HepG2 (cell line): ENCODE measurements around the gene SLC9A8. TPM values are rescaled to one million over a fixed set of nuclear protein-coding genes. Genes with fewer than 3 reads are reported as not detected.

Experiments used
- BRD4 ChIP-seq: sonication (generic); formaldehyde crosslinking; IDR thresholded peaks from 2 replicates; pipeline ENCODE4 v1.4.0; 2020; ENCODE audit warnings: missing genetic modification reagents
- DRAP1 ChIP-seq: IDR thresholded peaks from 2 replicates; pipeline ENCODE4 v1.6.1; 2016; ENCODE audit warnings: missing genetic modification reagents, missing compliant biosample characterization
- HMG20B ChIP-seq: conservative IDR thresholded peaks from 2 replicates; pipeline ENCODE4 v1.6.1; 2016; ENCODE audit warnings: missing genetic modification reagents, missing compliant biosample characterization
- LCORL ChIP-seq, 2 experiments: fragments of 450-650 bp in 1 of 2; sonication (generic) in 1 of 2; formaldehyde crosslinking in 1 of 2; IDR thresholded peaks; 2 replicates each; pipeline versions ENCODE4 v1.5.0 to v1.6.1; 2017 to 2020; ENCODE audit warnings: antibody characterized with exemption in 1 of 2, missing genetic modification reagents in 1 of 2
- MLX ChIP-seq: IDR thresholded peaks from 2 replicates; pipeline ENCODE4 v1.6.1; 2016
- NR2F1 ChIP-seq, 2 experiments: fragments of 450-650 bp in 1 of 2; formaldehyde crosslinking in 1 of 2; IDR thresholded peaks; 2 replicates each; pipeline versions ENCODE4 v1.5.0 to v1.6.1; 2016 to 2020; ENCODE audit warnings: mild to moderate bottlenecking in 1 of 2, missing compliant biosample characterization in 1 of 2, missing genetic modification reagents in 1 of 2, moderate library complexity in 1 of 2
- PHF20 ChIP-seq: sonication (generic); formaldehyde crosslinking; IDR thresholded peaks from 2 replicates; pipeline ENCODE4 v1.5.0; 2020; ENCODE audit warnings: mild to moderate bottlenecking, missing genetic modification reagents
- POLR2G ChIP-seq: fragments of 200-400 bp; formaldehyde crosslinking; IDR thresholded peaks from 2 replicates; pipeline ENCODE4 v1.6.1; 2018; ENCODE audit warnings: mild to moderate bottlenecking, low read depth, low read length, moderate library complexity
- SOX5 ChIP-seq: IDR thresholded peaks from 2 replicates; pipeline ENCODE4 v1.6.1; 2016; ENCODE audit warnings: borderline replicate concordance
- SOX6 ChIP-seq, 2 experiments: fragments of 450-650 bp in 1 of 2; sonication (generic) in 1 of 2; formaldehyde crosslinking in 1 of 2; IDR thresholded peaks; 2 replicates each; pipeline versions ENCODE4 v1.4.0 to v1.6.1; 2017 to 2020; ENCODE audit warnings: antibody characterized with exemption in 1 of 2, mild to moderate bottlenecking in 1 of 2, missing genetic modification reagents in 1 of 2
- STAG1 ChIP-seq: sonication (generic); formaldehyde crosslinking; IDR thresholded peaks from 2 replicates; pipeline ENCODE4 v1.4.0; 2020; ENCODE audit warnings: missing genetic modification reagents
- ZBTB42 ChIP-seq: sonication (generic); formaldehyde crosslinking; IDR thresholded peaks from 2 replicates; pipeline ENCODE4 v1.5.0; 2020; ENCODE audit warnings: mild to moderate bottlenecking, missing genetic modification reagents
- ZKSCAN8 ChIP-seq: IDR thresholded peaks from 2 replicates; pipeline ENCODE4 v1.6.1; 2016; ENCODE audit warnings: borderline replicate concordance, missing genetic modification reagents, missing compliant biosample characterization
- ZMYM3 ChIP-seq: sonication (generic); formaldehyde crosslinking; IDR thresholded peaks from 2 replicates; pipeline ENCODE4 v1.5.1; 2020; ENCODE audit warnings: mild to moderate bottlenecking, missing genetic modification reagents
- ZNF280B ChIP-seq: sonication (generic); formaldehyde crosslinking; IDR thresholded peaks from 2 replicates; pipeline ENCODE4 v1.5.0; 2020; ENCODE audit warnings: missing genetic modification reagents, mild to moderate bottlenecking, borderline replicate concordance
- ZNF432 ChIP-seq: sonication (generic); formaldehyde crosslinking; IDR thresholded peaks from 2 replicates; pipeline ENCODE4 v1.5.0; 2020; ENCODE audit warnings: missing genetic modification reagents, mild to moderate bottlenecking, borderline replicate concordance
- ZNF605 ChIP-seq: sonication (generic); formaldehyde crosslinking; IDR thresholded peaks from 2 replicates; pipeline ENCODE4 v1.8.0; 2022; ENCODE audit warnings: mild to moderate bottlenecking, missing genetic modification reagents
- ZNF644 ChIP-seq: IDR thresholded peaks from 2 replicates; pipeline ENCODE4 v1.6.1; 2016; ENCODE audit warnings: low read depth
- ZNF749 ChIP-seq: sonication (generic); formaldehyde crosslinking; IDR thresholded peaks from 2 replicates; pipeline ENCODE4 v1.8.0; 2022; ENCODE audit warnings: mild to moderate bottlenecking, missing genetic modification reagents, moderate library complexity, borderline replicate concordance
- polyA plus RNA-seq, 8 experiments: library from polyadenylated mRNA; depleted of rRNA in 3 of 8; stranded (reverse) in 7 of 8; unstranded in 1 of 8; fragments of >200 nt; fragmentation: Illumina TruSeq in 4 of 8; extraction: Trizol in 4 of 8; gene quantifications; 2 replicates each; pipeline versions ENCODE4 v1.2.1 to v1.2.3, GENCODE V29; 2011 to 2016; ENCODE audit warnings: low read depth in 4 of 8, missing spikeins in 1 of 8, mixed read lengths in 1 of 8; ENCODE audit not compliant: insufficient read depth in 1 of 8
- total RNA-seq, 5 experiments: library from RNA; depleted of rRNA; stranded (reverse); fragments of >200 nt; fragmentation: Illumina TruSeq; extraction: Trizol; gene quantifications; 2 replicates each; pipeline ENCODE4 v1.2.3, GENCODE V29; 2016; ENCODE audit warnings: low read depth in 1 of 5
- TF ChIP-seq, protein P1 (sequence below): sonication (generic); formaldehyde crosslinking; IDR thresholded peaks from 2 replicates; pipeline ENCODE4 v1.5.1; 2020; ENCODE audit warnings: missing genetic modification reagents, mild to moderate bottlenecking, borderline replicate concordance
- TF ChIP-seq, protein P2 (sequence below): sonication (generic); formaldehyde crosslinking; IDR thresholded peaks from 2 replicates; pipeline ENCODE4 v1.8.0; 2022; ENCODE audit warnings: mild to moderate bottlenecking, missing genetic modification reagents, moderate library complexity
- TF ChIP-seq, protein P3 (sequence below): sonication (generic); formaldehyde crosslinking; IDR thresholded peaks from 2 replicates; pipeline ENCODE4 v1.4.0; 2020; ENCODE audit warnings: missing genetic modification reagents

SLC9A8 gene
- total and polyA plus RNA-seq, 2 of the 13 experiments (the other 11 are each of a cell fraction or from before 2014, with no cell fraction given) = 4.1 to 7.4 TPM

GRCh38 chr20:49916146-49917002, 103.7 kb downstream of the SLC9A8 start (continued):
- TF ChIP-seq, protein P1, sequence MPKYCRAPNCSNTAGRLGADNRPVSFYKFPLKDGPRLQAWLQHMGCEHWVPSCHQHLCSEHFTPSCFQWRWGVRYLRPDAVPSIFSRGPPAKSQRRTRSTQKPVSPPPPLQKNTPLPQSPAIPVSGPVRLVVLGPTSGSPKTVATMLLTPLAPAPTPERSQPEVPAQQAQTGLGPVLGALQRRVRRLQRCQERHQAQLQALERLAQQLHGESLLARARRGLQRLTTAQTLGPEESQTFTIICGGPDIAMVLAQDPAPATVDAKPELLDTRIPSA (CRISPR knock-in tag) = no peak
- peak; percentile 94 for TF ChIP-seq MLX (CRISPR knock-in tag)
- TF ChIP-seq SOX6 (IDR thresholded peaks at IDR 0.05) = no peak
- TF ChIP-seq SOX6 (CRISPR knock-in tag; IDR thresholded peaks at IDR 0.05) = peak; percentile 91
- peak; percentile 91; the same call in 1 of the 2 replicates for TF ChIP-seq ZBTB42 (CRISPR knock-in tag)
- peak; percentile 96 for TF ChIP-seq HMG20B (CRISPR knock-in tag)
- TF ChIP-seq NR2F1 (CRISPR knock-in tag; IDR thresholded peaks at IDR 0.05) = peak; percentile 12 to 44; a peak in 2 of 4 replicates
- peak; percentile 94 for TF ChIP-seq SOX5 (CRISPR knock-in tag)
- TF ChIP-seq, protein P2, sequence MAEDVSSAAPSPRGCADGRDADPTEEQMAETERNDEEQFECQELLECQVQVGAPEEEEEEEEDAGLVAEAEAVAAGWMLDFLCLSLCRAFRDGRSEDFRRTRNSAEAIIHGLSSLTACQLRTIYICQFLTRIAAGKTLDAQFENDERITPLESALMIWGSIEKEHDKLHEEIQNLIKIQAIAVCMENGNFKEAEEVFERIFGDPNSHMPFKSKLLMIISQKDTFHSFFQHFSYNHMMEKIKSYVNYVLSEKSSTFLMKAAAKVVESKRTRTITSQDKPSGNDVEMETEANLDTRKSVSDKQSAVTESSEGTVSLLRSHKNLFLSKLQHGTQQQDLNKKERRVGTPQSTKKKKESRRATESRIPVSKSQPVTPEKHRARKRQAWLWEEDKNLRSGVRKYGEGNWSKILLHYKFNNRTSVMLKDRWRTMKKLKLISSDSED (CRISPR knock-in tag) = 0 out of 2 replicates have a peak, but pooled peaks have one; percentile 33
- TF ChIP-seq ZNF749 = 0 out of 2 replicates have a peak, but pooled peaks have one; percentile 44
- no peak for TF ChIP-seq ZNF280B (CRISPR knock-in tag)
- peak; percentile 77 for TF ChIP-seq ZNF605
- TF ChIP-seq, protein P3, sequence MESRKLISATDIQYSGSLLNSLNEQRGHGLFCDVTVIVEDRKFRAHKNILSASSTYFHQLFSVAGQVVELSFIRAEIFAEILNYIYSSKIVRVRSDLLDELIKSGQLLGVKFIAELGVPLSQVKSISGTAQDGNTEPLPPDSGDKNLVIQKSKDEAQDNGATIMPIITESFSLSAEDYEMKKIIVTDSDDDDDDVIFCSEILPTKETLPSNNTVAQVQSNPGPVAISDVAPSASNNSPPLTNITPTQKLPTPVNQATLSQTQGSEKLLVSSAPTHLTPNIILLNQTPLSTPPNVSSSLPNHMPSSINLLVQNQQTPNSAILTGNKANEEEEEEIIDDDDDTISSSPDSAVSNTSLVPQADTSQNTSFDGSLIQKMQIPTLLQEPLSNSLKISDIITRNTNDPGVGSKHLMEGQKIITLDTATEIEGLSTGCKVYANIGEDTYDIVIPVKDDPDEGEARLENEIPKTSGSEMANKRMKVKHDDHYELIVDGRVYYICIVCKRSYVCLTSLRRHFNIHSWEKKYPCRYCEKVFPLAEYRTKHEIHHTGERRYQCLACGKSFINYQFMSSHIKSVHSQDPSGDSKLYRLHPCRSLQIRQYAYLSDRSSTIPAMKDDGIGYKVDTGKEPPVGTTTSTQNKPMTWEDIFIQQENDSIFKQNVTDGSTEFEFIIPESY (CRISPR knock-in tag) = peak; percentile 76; the same call in 1 of the 2 replicates
- peak; percentile 93 for TF ChIP-seq ZMYM3
- TF ChIP-seq POLR2G = peak; percentile 70
- TF ChIP-seq LCORL (IDR thresholded peaks at IDR 0.05) = peak; percentile 50; the same call in 1 of the 2 replicates
- peak; percentile 94 for TF ChIP-seq LCORL (CRISPR knock-in tag; IDR thresholded peaks at IDR 0.05)
- TF ChIP-seq PHF20 (CRISPR knock-in tag) = peak; percentile 66
- TF ChIP-seq BRD4 = 0 out of 2 replicates have a peak, but pooled peaks have one; percentile 61
- TF ChIP-seq DRAP1 (CRISPR knock-in tag) = peak; percentile 87
- peak; percentile 95; the same call in 1 of the 2 replicates for TF ChIP-seq ZKSCAN8 (CRISPR knock-in tag)
- TF ChIP-seq ZNF644 (CRISPR knock-in tag) = peak; percentile 93
- TF ChIP-seq ZNF432 = peak; percentile 73; the same call in 1 of the 2 replicates
- peak; percentile 32 for TF ChIP-seq STAG1
